GM18858 (cell line): Measurements from ENCODE around the gene STXBP1.

ENCODE experiments used
- ATAC-seq: cut with Tn5 transposase; IDR thresholded peaks from one replicate; pipeline ENCODE4 v1.9.1; 2021; ENCODE audit not compliant: unreplicated experiment

Gene STXBP1

GRCh38 chr9:127651697-127652610, 39.9 kb downstream of the STXBP1 start:
- ATAC-seq = no peak

- ATAC-seq = no peak
Measured at GRCh38 chr9:127652733-127653132, 40.7 kb downstream of the STXBP1 start.

- ATAC-seq = no peak
Measured at GRCh38 chr9:127654619-127655018, 42.5 kb downstream of the STXBP1 start.

DNA sequence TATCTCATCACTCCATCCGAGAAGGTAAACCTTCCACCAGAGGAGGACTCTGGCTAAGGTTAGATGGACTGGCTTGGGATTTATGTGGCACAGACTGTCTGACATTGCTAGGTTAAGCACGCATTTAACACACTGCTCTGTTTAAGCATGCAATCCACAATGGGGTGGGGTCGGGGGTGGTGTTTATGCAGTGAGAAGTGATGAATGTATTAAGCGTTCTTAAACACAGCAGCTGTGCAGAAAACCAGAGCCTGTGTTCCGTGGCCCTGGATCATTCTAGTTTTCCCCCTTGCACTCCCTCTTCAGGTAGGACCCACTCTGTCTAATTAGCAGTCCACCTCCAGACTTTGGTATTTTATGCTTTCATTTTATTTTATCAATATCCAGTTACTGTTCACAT, 46.4 kb downstream of the STXBP1 start:
- no peak for ATAC-seq

GRCh38 chr9:127660886-127661741, 49.0 kb downstream of the STXBP1 start:
- no peak for ATAC-seq

DNA sequence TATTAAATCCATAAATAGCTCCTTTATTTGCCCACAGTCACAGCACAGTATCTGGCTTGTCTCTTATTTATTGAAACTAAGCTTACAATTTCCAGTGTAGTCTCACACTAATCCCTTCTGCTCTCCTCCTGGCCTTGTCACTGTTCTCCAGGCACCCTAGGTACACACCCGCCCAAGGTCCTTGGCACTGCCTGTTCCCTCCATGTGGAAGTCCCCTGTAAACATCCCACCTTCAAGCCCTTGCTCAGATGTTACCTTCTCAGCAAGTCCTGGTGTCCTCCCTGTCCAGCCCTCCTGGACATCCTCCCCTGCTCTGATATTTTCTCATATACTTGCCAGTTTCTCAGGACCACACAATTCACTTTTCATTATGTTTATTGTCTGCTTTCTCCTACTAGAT, 50.5 kb downstream of the STXBP1 start:
- ATAC-seq = no peak

DNA sequence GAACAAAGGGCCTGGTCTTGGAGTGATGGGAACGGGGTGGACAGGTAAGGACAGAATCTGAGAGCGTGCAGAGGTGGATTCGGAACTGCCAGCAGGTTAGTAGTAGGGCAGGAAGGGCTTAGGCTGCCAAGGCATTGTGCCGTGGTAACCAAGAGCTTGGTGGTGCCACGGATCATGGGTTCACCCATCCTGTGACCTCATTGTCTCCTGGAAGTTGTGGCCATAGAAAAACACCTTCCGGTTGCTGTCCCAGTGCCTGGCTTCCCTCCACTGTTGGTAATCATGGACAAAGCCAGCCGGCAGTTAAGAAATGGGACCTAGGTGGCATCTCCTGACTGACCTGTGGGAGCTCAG, 52.2 kb downstream of the STXBP1 start:
- no peak for ATAC-seq

DNA sequence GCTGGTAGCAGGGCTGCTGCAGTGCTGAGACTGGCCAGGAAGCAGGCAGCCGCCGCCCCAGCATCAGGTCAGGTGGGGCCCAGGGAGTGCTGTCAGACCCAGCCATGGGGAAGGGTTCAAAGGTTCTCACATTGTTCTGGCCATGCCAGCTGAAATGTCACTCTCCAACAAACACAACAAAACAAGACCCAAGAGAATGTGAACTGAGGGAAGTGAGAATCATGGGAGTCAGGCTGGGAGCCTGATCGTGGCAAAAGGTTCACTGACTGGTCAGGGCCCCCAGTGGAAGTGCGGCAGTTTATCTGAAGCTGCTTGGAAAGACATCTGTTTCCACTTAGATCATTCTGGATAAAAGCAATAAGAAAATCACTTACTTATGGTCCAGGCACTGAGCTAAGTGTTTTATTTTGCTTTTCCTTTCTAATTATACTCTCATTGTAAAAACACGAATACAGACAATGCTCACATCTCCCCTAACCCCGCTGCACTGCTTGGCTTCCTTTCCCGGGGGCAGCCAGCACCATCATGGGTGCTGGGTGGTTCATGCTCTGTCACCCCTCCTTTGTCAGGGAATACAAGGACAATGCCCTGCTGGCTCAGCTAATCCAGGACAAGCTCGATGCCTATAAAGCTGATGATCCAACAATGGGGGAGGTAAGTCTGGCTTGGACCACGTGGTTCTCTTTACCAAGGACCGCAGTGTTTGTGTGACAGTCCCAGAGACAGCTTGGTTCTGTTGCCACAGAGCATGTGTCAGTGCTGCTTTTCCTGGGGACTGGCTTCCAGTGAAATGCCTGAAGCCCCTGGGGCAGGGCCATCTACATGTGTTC, 52.8 kb downstream of the STXBP1 start:
- ATAC-seq = no peak

DNA sequence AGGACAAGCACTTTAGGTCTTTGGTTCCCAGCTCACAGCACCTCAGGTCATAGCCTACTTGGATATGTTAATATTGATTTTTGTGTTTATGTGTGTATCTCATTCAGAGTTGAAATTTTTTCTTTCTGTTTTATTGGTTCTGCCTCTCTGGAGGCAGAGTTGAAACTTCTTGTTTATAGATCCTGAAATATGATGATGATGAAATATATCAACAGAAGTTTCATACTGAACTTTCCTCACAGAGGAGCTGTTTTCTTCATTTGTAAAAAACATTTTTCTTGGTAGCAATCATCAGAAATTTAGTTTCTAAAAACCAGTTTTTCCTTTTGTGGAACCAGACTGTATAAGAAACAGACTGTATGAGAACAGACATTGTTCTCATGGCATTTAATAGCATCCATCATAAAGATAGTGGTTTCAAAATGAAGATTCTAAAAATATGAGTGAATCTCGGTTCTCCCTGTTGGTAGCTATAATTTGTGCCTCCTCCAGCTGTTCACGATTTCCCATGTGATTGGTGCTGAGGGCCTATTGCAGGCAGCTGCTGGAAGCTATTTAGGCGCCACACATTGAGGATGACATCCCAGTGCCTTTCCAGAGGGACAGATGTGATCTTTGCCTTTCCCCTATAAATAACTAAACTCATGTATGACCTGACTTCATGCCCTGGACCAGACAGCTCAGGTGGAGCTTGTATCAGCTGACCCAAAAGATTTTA, 55.2 kb downstream of the STXBP1 start:
- no peak for ATAC-seq

- no peak for ATAC-seq
Measured at GRCh38 chr9:127667906-127668305, 55.8 kb downstream of the STXBP1 start.

GRCh38 chr9:127673234-127673633, 61.2 kb downstream of the STXBP1 start:
- ATAC-seq = no peak

GRCh38 chr9:127676638-127677037, 64.6 kb downstream of the STXBP1 start:
- no peak for ATAC-seq

DNA sequence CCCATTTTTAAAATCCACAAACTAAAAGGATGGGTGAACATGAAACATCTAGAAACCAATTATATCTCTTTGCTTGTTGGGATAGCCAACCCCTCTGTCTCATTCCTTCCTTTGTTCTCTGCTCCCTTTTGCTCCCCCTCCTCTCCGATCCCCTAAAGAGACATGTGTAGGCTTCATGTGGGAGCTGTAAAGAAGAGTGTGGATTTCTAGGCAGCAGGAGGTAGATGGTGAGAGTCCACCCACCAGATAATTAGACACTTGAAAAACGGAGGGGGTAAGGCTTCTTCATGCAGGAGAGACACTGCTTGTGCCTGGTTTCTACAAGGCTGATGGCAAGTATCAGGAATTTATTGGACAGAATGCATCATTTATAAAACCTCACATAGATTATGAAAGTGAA, 67.4 kb downstream of the STXBP1 start:
- no peak for ATAC-seq

DNA sequence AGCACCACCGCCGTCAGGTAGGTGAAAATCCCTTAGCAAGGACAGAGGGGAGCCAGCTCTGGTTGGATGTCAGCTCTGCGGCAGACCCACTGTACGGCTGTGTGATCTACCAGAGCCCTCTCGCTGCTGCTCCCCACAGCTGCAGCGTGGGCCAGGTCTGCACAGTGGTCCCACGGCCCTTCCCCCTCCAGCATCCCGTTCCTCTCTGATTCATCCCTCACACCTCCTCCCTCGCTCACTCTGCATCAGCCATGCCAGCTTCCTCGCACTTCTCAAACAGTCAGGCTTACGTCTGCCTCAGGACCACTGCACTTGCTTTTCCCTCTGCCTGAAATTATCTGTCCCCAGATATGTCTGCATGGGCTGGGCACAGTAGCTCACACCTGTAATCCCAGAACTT, 68.1 kb downstream of the STXBP1 start:
- no peak for ATAC-seq

DNA sequence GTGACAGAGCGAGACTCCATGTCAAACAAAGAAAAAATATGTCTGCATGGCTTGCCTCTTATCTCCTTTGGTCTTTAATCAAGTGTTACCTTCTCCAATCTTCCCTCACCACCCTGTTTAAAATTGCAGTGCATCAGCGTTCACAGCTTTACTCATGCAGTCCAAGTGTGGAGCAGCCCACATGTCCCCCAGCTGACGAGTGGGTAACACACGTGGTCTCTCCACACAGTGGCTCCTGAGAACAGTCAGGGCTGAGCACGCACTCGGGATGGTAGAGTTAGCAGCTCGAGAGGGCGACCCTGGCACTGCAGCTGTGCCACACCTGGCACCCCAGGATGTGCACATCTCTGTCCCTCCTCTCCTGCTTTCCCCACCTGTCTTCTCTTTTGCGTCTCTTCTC, 68.8 kb downstream of the STXBP1 start:
- no peak for ATAC-seq

- no peak for ATAC-seq
Measured at GRCh38 chr9:127682351-127683136, 70.5 kb downstream of the STXBP1 start.

DNA sequence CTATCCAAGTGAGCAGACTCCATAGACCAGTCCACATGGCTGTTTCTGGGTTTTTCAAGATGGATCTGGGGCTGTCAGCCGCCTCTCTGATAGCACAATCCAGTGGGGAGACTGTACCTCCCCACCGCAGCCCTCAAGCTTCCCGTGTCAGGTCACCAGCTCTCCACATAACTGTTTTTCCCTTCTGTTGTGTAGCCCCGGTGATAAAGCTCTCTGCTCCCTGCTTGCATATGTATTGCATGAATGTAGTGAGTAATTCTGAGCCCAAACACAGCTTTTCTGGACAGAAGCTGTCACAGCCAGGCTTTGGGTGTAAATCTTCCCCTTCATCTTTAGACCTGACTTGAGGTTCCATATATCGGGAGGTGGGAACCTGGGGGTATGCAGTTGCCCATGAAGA, 71.6 kb downstream of the STXBP1 start:
- no peak for ATAC-seq

GRCh38 chr9:127684576-127684975, 72.5 kb downstream of the STXBP1 start:
- ATAC-seq = no peak

- no peak for ATAC-seq
Measured at GRCh38 chr9:127686461-127687393, 74.7 kb downstream of the STXBP1 start.
